ENCODE measurements around the gene PRPS1. TPM values are rescaled to one million over a fixed set of nuclear protein-coding genes. Genes with fewer than 3 reads are reported as not detected.
"Not testable (repeated sequence)": the region's sequence is repeated elsewhere in the genome, so short reads cannot be mapped to it uniquely, and the experiment has no call there.

The PRPS1 gene
- total RNA-seq, 1 donor from 2014 or later, result 11.8 TPM

DNA sequence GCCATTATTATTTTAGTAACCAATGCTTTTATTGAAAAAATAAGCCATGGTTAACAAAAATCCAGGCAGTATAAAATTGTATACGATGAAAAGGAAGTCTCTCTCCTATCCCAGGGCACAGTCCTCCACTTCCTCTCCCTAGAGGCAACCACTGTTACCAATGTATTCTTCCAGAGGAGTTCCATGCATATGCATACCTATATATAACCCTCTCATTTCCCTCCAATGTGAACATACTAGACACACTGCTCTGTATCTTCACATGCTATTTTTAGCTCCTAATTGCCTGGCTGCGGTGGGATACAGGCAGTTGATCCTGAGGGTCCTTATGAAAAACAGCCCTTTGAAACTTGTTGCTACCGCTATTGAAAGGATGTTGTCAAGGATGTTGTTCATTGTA lies 33.8 kb downstream of the PRPS1 start:
- Histone ChIP-seq H3K4me3 (ENCODE audit: low read depth, low read length) (no peak overlapping the region), H3K36me3 (ENCODE audit: control insufficient read depth, insufficient read depth, low read length) (no peaks in the 10 kb centered on the region), H3K27me3 (ENCODE audit: control insufficient read depth, insufficient read depth, low read length) (no peaks in the 10 kb centered on the region)
- no peak for FAIRE-seq
- no peak for DNase-seq (ENCODE audit: low read depth)
- TF ChIP-seq, protein P1, sequence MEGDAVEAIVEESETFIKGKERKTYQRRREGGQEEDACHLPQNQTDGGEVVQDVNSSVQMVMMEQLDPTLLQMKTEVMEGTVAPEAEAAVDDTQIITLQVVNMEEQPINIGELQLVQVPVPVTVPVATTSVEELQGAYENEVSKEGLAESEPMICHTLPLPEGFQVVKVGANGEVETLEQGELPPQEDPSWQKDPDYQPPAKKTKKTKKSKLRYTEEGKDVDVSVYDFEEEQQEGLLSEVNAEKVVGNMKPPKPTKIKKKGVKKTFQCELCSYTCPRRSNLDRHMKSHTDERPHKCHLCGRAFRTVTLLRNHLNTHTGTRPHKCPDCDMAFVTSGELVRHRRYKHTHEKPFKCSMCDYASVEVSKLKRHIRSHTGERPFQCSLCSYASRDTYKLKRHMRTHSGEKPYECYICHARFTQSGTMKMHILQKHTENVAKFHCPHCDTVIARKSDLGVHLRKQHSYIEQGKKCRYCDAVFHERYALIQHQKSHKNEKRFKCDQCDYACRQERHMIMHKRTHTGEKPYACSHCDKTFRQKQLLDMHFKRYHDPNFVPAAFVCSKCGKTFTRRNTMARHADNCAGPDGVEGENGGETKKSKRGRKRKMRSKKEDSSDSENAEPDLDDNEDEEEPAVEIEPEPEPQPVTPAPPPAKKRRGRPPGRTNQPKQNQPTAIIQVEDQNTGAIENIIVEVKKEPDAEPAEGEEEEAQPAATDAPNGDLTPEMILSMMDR (IDR thresholded peaks at IDR 0.05; ENCODE audit: insufficient read depth, low read length, severe bottlenecking), result no peak

DNA sequence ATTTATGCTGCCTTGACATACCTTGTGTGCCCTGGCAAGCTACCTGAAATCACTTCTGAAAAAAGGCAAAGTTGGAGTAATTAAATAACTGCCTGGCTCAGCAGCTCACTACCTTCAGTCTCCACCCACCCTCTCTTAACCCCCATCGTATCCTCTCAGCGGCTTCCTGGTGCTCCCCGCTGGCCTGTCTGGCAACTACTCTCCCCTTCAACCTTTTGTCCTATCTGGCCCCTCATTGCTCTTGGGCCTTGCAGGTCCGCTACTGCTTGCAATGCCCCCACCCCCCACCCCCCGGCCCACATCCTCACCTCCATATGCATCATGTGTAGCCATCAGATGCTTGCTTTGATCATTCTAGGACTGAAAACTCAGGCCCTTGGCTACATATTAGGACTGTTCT lies 34.5 kb downstream of the PRPS1 start:
- DNase-seq (ENCODE audit: low read depth) (no peak), FAIRE-seq (no peak)
- TF ChIP-seq, protein P1 (IDR thresholded peaks at IDR 0.05; ENCODE audit: insufficient read depth, low read length, severe bottlenecking), result no peak
- Histone ChIP-seq H3K27me3 (ENCODE audit: control insufficient read depth, insufficient read depth, low read length) (no peaks in the 10 kb centered on the region), H3K4me3 (ENCODE audit: low read depth, low read length) (no peak overlapping the region), H3K36me3 (ENCODE audit: control insufficient read depth, insufficient read depth, low read length) (no peaks in the 10 kb centered on the region)

DNA sequence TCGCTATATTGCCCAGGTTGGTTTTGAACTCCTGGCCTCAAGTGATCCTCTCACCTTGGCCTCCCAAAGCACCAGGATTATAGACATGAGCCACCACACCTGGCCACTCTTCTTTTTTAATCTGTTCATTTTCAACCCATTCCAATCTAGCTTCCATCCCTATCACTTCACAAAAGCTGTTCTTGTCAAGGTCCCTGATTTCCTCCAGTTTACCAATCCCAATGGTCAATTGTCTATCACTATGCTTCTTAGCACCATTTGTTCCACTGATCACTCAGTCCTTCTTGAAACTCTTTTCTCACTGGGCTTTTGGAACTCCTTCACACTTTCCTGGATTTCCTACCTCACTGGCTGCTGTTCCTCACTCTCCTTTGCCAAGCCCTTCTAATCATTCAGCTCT lies 38.6 kb downstream of the PRPS1 start:
- H3K27me3 ChIP-seq (ENCODE audit: control insufficient read depth, insufficient read depth, low read length), result no peaks in the 10 kb centered on the region
- no peak overlapping the region for H3K4me3 ChIP-seq (ENCODE audit: low read depth, low read length)
- FAIRE-seq (no peak), DNase-seq (ENCODE audit: low read depth) (no peak)
- no peaks in the 10 kb centered on the region for H3K36me3 ChIP-seq (ENCODE audit: control insufficient read depth, insufficient read depth, low read length)
- TF ChIP-seq, protein P1 (IDR thresholded peaks at IDR 0.05; ENCODE audit: insufficient read depth, low read length, severe bottlenecking), result no peak

DNA sequence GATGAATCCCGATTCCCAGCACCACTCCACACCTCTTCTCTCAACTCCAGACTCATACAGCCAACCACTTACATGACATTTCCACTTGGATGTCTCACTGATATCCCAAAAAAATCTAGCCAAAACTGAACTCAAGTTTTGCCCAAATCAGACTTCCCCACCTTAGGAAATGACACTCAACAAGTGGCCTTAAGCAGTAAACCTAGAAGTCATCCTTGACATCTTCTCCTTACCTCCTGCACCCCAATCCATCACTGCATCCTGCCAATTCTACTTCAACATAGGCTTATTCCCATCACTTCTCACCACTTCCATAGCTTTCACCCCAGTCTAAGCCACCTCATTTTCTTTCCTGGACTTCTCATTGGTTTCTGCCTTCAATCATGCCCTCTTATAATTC lies 39.1 kb downstream of the PRPS1 start:
- no peaks in the 10 kb centered on the region for H3K27me3 ChIP-seq (ENCODE audit: control insufficient read depth, insufficient read depth, low read length)
- FAIRE-seq (no peak), DNase-seq (ENCODE audit: low read depth) (no peak)
- TF ChIP-seq, protein P1 (IDR thresholded peaks at IDR 0.05; ENCODE audit: insufficient read depth, low read length, severe bottlenecking), result no peak
- no peaks in the 10 kb centered on the region for H3K36me3 ChIP-seq (ENCODE audit: control insufficient read depth, insufficient read depth, low read length)
- H3K4me3 ChIP-seq (ENCODE audit: low read depth, low read length), result no peak overlapping the region

DNA sequence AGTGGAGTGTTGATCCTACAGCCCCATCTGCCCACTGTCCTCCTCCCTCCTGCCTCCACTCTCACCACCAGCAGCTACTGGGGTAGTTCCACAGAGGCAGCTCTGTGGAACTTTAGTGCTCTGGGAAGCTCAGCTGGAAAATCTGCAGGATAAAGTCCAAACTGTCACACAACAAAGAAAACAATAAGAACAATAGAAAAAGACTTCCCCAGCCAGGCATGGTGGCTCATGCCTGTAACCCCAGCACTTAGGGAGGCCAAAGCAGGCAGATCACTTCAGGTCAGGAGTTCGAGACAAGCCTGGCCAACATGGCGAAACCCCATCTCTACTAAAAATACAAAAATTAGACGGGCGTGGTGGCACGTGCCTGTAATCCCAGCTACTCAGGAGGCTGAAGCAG lies 40.4 kb downstream of the PRPS1 start:
- H3K4me3 ChIP-seq (ENCODE audit: low read depth, low read length); H3K36me3 ChIP-seq (ENCODE audit: control insufficient read depth, insufficient read depth, low read length); FAIRE-seq; H3K27me3 ChIP-seq (ENCODE audit: control insufficient read depth, insufficient read depth, low read length); DNase-seq (ENCODE audit: low read depth): not testable (repeated sequence)

DNA sequence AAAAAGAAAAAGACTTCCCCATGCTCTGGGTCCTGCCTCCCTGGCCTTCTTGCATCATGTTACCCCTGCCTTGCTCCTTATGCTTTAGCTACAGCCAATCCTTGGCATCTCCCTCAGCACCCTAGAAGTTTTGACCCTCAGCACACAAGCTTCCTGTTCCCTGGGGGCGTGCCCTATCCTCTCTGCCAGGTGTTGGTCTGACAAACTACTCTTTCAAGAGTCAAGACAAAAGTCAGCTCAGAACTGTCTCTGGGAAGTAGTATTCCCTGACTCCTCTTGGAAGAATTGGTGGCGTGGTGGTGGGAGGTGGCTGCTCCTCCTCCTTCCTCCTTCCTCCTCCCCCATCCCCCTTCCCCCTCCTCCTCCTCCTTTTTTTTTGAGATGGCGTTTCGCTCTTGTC lies 41.0 kb downstream of the PRPS1 start:
- H3K4me3 ChIP-seq (ENCODE audit: low read depth, low read length), result no peak overlapping the region

More for the DNA sequence above, 41.0 kb downstream of the PRPS1 start:
- DNase-seq (ENCODE audit: low read depth) (no peak), FAIRE-seq (no peak)
- Histone ChIP-seq H3K27me3 (ENCODE audit: control insufficient read depth, insufficient read depth, low read length) (no peaks in the 10 kb centered on the region), H3K36me3 (ENCODE audit: control insufficient read depth, insufficient read depth, low read length) (no peaks in the 10 kb centered on the region)
- TF ChIP-seq, protein P1 (IDR thresholded peaks at IDR 0.05; ENCODE audit: insufficient read depth, low read length, severe bottlenecking), result no peak

Data from bronchial epithelial cell (primary cell).